ENCODE results near the gene NEDD8.
A peak's percentile ranks its signal among the peaks of the same experiment; 100 is the strongest.

Gene NEDD8

DNA sequence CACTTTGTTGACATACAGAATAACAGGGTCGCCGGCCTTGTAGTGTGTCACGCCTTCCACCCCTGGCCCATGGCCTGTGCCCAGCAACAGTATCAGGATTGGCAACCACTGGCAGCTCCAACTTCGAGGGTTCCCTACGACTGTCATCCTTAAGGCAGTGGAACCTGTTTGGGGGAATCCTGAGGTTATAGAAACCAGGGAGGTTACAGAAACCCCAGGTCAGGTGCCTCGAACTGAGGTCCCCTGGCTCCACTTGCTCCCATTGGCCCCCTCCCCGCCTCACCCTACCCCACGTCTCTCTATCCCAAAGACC, 37.3 kb downstream of the NEDD8 start:
- Histone ChIP-seq H3K9ac (peak overlapping the region; percentile 99), H3K4me2 (ENCODE audit: low read length) (peak overlapping the region; percentile 95), H3K9me3 (ENCODE audit: control insufficient read depth, low read length) (no peaks in the 10 kb centered on the region), H3K4me3 (ENCODE audit: low read depth, low read length) (peak overlapping the region; percentile 100), H3K79me2 (peaks cover 23% of the 10 kb centered on the region), H2AFZ (peak overlapping the region; percentile 97), H3K4me1 (peaks cover 9% of the 10 kb centered on the region), H3K27me3 (ENCODE audit: control insufficient read depth, insufficient read depth, low read length) (no peaks in the 10 kb centered on the region), H3K27ac (peak overlapping the region; percentile 99), H3K36me3 (ENCODE audit: control insufficient read depth, insufficient read depth, low read length) (no peaks in the 10 kb centered on the region)
- TF ChIP-seq, protein P1, sequence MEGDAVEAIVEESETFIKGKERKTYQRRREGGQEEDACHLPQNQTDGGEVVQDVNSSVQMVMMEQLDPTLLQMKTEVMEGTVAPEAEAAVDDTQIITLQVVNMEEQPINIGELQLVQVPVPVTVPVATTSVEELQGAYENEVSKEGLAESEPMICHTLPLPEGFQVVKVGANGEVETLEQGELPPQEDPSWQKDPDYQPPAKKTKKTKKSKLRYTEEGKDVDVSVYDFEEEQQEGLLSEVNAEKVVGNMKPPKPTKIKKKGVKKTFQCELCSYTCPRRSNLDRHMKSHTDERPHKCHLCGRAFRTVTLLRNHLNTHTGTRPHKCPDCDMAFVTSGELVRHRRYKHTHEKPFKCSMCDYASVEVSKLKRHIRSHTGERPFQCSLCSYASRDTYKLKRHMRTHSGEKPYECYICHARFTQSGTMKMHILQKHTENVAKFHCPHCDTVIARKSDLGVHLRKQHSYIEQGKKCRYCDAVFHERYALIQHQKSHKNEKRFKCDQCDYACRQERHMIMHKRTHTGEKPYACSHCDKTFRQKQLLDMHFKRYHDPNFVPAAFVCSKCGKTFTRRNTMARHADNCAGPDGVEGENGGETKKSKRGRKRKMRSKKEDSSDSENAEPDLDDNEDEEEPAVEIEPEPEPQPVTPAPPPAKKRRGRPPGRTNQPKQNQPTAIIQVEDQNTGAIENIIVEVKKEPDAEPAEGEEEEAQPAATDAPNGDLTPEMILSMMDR (IDR thresholded peaks at IDR 0.05) = no peak

DNA sequence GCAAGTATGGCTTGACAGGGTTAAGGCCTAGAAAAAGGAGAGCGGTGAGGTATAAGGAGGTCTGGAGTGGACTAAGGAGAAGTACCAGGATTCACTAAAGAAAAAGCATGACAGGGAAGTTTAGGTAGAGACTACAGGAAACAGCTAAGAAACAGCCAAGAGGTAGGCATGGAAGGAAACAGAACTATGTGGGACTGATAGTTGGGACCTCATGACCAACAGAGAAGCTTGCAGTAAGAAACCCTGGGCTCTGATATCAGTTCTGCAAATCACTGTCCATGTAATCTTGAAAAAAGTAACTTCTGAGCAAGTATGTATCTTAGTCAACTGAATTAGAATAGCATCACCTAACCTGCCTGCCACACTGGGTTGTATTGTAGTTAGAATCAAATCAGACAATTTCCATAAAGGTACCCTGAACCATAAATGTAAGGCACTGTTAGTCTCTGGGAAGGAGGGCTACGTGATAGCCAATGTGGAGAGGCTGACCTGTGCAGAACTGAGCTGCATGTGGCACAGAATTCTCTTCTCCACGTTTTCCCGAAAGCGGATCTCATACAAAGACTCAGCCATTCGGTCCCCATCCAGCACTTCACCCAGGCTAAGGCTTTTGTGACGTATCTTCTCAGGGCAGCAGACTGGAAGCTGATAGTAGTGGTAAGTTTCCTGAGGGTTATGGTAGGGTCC, 37.8 kb downstream of the NEDD8 start:
- no peak overlapping the region for H2AFZ ChIP-seq
- peaks cover 20% of the 10 kb centered on the region for H3K79me2 ChIP-seq
- H3K36me3 ChIP-seq (ENCODE audit: control insufficient read depth, insufficient read depth, low read length) = no peaks in the 10 kb centered on the region
- H3K4me1 ChIP-seq = peaks cover 9% of the 10 kb centered on the region
- TF ChIP-seq, protein P1 (IDR thresholded peaks at IDR 0.05) = no peak
- peak overlapping the region; percentile 99 for H3K27ac ChIP-seq
- no peak overlapping the region for H3K9ac ChIP-seq
- H3K4me2 ChIP-seq (ENCODE audit: low read length) = peak overlapping the region; percentile 95
- H3K27me3 ChIP-seq (ENCODE audit: control insufficient read depth, insufficient read depth, low read length) = no peaks in the 10 kb centered on the region
- H3K9me3 ChIP-seq (ENCODE audit: control insufficient read depth, low read length) = no peaks in the 10 kb centered on the region
- peak overlapping the region; percentile 100 for H3K4me3 ChIP-seq (ENCODE audit: low read depth, low read length)

DNA sequence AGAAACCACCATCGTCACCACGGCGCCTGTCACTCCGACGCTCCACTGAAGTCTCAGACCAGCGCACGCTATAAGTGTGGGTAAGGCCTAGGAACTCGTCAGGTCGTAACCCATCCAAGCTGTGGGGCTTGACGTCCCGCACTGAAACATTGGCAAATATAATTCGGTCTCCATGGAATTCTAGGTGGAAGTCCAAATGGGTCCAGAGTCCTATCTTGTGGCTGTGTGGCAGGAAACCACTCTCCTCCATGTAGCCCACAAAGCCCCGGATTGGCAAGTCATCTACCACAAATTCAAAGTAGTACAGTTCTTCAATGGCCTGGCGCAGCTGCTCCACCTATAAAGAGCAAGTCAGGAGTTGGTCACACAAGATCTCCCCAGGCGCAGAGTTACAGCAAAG, 39.2 kb downstream of the NEDD8 start:
- no peaks in the 10 kb centered on the region for H3K36me3 ChIP-seq (ENCODE audit: control insufficient read depth, insufficient read depth, low read length)

DNA sequence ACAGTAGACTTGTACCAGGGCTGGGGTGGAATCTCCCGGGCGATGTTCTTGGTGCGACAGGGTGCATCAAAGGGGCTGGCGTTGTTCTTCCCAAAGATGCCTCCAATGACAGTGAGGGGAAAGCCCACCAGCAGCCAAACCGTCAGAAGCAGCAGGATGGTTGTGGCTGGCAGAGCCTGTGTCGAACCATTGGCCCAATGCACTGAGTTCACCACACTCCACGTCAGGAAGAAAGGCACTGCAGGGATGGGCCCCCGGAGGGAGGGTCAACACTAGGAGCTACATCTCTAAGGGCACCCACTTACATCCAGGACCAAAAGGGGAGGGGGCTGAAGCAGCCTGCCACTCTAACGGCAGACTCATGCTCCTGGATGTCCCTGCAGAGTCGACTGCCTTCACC, 41.8 kb downstream of the NEDD8 start:
- Histone ChIP-seq H3K27ac (no peak overlapping the region), H3K4me2 (ENCODE audit: low read length) (no peak overlapping the region), H3K9ac (no peak overlapping the region), H2AFZ (no peak overlapping the region), H3K4me3 (ENCODE audit: low read depth, low read length) (no peak overlapping the region), H3K36me3 (ENCODE audit: control insufficient read depth, insufficient read depth, low read length) (no peaks in the 10 kb centered on the region), H3K27me3 (ENCODE audit: control insufficient read depth, insufficient read depth, low read length) (no peaks in the 10 kb centered on the region), H3K79me2 (peaks cover 4% of the 10 kb centered on the region), H3K4me1 (peaks cover 17% of the 10 kb centered on the region), H3K9me3 (ENCODE audit: control insufficient read depth, low read length) (no peaks in the 10 kb centered on the region)
- TF ChIP-seq, protein P1 (IDR thresholded peaks at IDR 0.05) = no peak

More for the DNA sequence above, 39.2 kb downstream of the NEDD8 start:
- Histone ChIP-seq H2AFZ (no peak overlapping the region), H3K27me3 (ENCODE audit: control insufficient read depth, insufficient read depth, low read length) (no peaks in the 10 kb centered on the region), H3K9ac (no peak overlapping the region), H3K4me1 (peaks cover 12% of the 10 kb centered on the region), H3K9me3 (ENCODE audit: control insufficient read depth, low read length) (no peaks in the 10 kb centered on the region), H3K4me3 (ENCODE audit: low read depth, low read length) (no peak overlapping the region), H3K79me2 (peaks cover 13% of the 10 kb centered on the region), H3K27ac (no peak overlapping the region), H3K4me2 (ENCODE audit: low read length) (no peak overlapping the region)
- TF ChIP-seq, protein P1 (IDR thresholded peaks at IDR 0.05) = no peak

DNA sequence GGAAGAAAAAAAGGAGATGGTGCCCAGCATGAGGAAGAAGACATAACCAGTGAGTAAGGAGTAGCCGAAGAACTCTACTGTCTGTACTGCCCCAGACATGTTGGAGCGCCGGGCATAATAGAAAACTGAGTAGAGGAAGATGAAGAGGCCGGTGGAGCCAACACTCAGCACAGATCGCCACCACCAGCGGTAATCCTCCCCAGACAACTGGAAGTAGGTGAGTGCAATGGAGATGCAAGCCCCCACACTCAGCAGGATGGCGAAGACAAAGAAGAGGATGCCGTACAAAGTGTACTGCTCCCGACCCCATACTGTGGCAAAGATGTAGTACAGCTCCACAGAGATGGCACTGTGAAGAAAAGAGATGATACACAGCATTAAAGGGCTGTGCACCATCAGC, 42.7 kb downstream of the NEDD8 start:
- Histone ChIP-seq H3K27ac (peak overlapping the region; percentile 73), H3K4me2 (ENCODE audit: low read length) (no peak overlapping the region), H3K36me3 (ENCODE audit: control insufficient read depth, insufficient read depth, low read length) (no peaks in the 10 kb centered on the region), H3K9me3 (ENCODE audit: control insufficient read depth, low read length) (no peaks in the 10 kb centered on the region), H3K4me3 (ENCODE audit: low read depth, low read length) (peak overlapping the region; percentile 81), H3K27me3 (ENCODE audit: control insufficient read depth, insufficient read depth, low read length) (no peaks in the 10 kb centered on the region), H3K9ac (no peak overlapping the region), H3K79me2 (no peaks in the 10 kb centered on the region), H3K4me1 (peaks cover 11% of the 10 kb centered on the region), H2AFZ (no peak overlapping the region)
- TF ChIP-seq, protein P1 (IDR thresholded peaks at IDR 0.05) = no peak
